IMR-90 (cell line): ENCODE data around the gene PLAAT3. TPM values are rescaled to one million over a fixed set of nuclear protein-coding genes. Genes with fewer than 3 reads are reported as not detected.

Experiments
- ATAC-seq: fragments of 200-7000 bp; cut with Tn5 transposase; 2 replicates; pipeline ENCODE4 v1.9.1; 2020; ENCODE audit warnings: low read depth, mild to moderate bottlenecking, moderate library complexity
- BruUV-seq: library from RNA; stranded (reverse); fragments of 400-500 nt; replicated peaks from 2 replicates; lab custom pipeline; 2021; lab: Mats Ljungman, UMichigan
- CTCF ChIA-PET: fragments of 300-600 bp; formaldehyde crosslinking; extraction: SDS; loops from one replicate; lab custom pipeline; 2021; ENCODE audit warnings: antibody characterized with exemption; lab: Yijun Ruan, JAX
- POLR2A ChIA-PET: fragments of 300-600 bp; sonication (Branson Sonifier 250); formaldehyde crosslinking; loops from one replicate; lab custom pipeline; 2022; ENCODE audit warnings: antibody characterized with exemption; ENCODE audit not compliant: unreplicated experiment; lab: Charles Lee
- DNase-seq: peaks from one replicate; pipeline ENCODE4 v3.0.0; 2013
- H2AFZ ChIP-seq: replicated peaks from 2 replicates; pipeline ENCODE3; 2013; ENCODE audit warnings: low read length, mild to moderate bottlenecking; ENCODE audit not compliant: poor library complexity
- H2AK5ac ChIP-seq: 2 replicates; pipeline ENCODE4 v1.6.1; 2013; ENCODE audit warnings: low read depth, low read length, inconsistent platforms
- H2AK9ac ChIP-seq: replicated peaks from 2 replicates; pipeline ENCODE3; 2013; ENCODE audit warnings: mild to moderate bottlenecking, low read depth, low read length, moderate library complexity; ENCODE audit not compliant: poor library complexity
- H2BK120ac ChIP-seq: 2 replicates; pipeline ENCODE4 v1.6.1; 2013; ENCODE audit warnings: low read depth, low read length, inconsistent platforms
- H2BK15ac ChIP-seq: 3 replicates; pipeline ENCODE4 v1.6.1; 2013; ENCODE audit warnings: low read depth, low read length, inconsistent platforms
- H2BK20ac ChIP-seq: 2 replicates; pipeline ENCODE4 v1.6.1; 2013; ENCODE audit warnings: low read depth, mild to moderate bottlenecking, inconsistent platforms, low read length, moderate library complexity
- H2BK5ac ChIP-seq: 2 replicates; pipeline ENCODE4 v1.6.1; 2013; ENCODE audit warnings: mild to moderate bottlenecking, low read depth, low read length, inconsistent platforms; ENCODE audit not compliant: poor library complexity, severe bottlenecking
- H3K14ac ChIP-seq: replicated peaks from 2 replicates; pipeline ENCODE4 v1.6.1; 2013; ENCODE audit warnings: low read depth, low read length, inconsistent platforms
- H3K18ac ChIP-seq: 2 replicates; pipeline ENCODE4 v1.6.1; 2013; ENCODE audit warnings: low read depth, low read length, control low read depth
- H3K23ac ChIP-seq: 2 replicates; pipeline ENCODE4 v1.6.1; 2013; ENCODE audit warnings: low read depth, low read length, inconsistent platforms
- H3K27ac ChIP-seq: 2 replicates; pipeline ENCODE4 v1.5.1; 2013; ENCODE audit warnings: mild to moderate bottlenecking, control low read depth, low read length; ENCODE audit not compliant: insufficient read depth
- H3K27me3 ChIP-seq: 2 replicates; pipeline ENCODE4 v1.6.1; 2013; ENCODE audit warnings: low read length; ENCODE audit not compliant: control insufficient read depth, insufficient read depth
- H3K36me3 ChIP-seq: 2 replicates; pipeline ENCODE4 v1.6.1; 2013; ENCODE audit warnings: low read length, mixed read lengths; ENCODE audit not compliant: control insufficient read depth, insufficient read depth
- H3K4ac ChIP-seq: 2 replicates; pipeline ENCODE4 v1.6.1; 2013; ENCODE audit warnings: low read depth, low read length, inconsistent platforms
- H3K4me1 ChIP-seq: 2 replicates; pipeline ENCODE4 v1.6.1; 2013; ENCODE audit warnings: low read length, mixed read lengths; ENCODE audit not compliant: control insufficient read depth, insufficient read depth
- H3K4me2 ChIP-seq: 2 replicates; pipeline ENCODE4 v1.6.1; 2013; ENCODE audit warnings: low read depth, mild to moderate bottlenecking, control low read depth, low read length, moderate library complexity
- H3K4me3 ChIP-seq: 2 replicates; pipeline ENCODE4 v1.5.1; 2013; ENCODE audit warnings: low read depth, mild to moderate bottlenecking, control low read depth, low read length, moderate library complexity; ENCODE audit not compliant: insufficient read depth
- H3K56ac ChIP-seq: 2 replicates; pipeline ENCODE4 v1.6.1; 2013; ENCODE audit warnings: low read length, inconsistent platforms; ENCODE audit not compliant: insufficient read depth; ENCODE audit errors: extremely low read depth
- H3K79me1 ChIP-seq, 2 experiments: 2 replicates each; pipeline ENCODE4 v1.6.1; 2013; ENCODE audit warnings: low read length in 2 of 2, inconsistent platforms in 1 of 2, low read depth in 1 of 2
- H3K9ac ChIP-seq: 2 replicates; pipeline ENCODE4 v1.6.1; 2013; ENCODE audit warnings: low read depth, low read length, control low read depth
- H3K9me1 ChIP-seq: 2 replicates; pipeline ENCODE4 v1.6.1; 2013; ENCODE audit warnings: low read length, inconsistent platforms; ENCODE audit not compliant: insufficient read depth
- H3K9me3 ChIP-seq: 2 replicates; pipeline ENCODE4 v1.6.1; 2013; ENCODE audit warnings: low read length; ENCODE audit not compliant: control insufficient read depth, insufficient read depth
- H4K20me1 ChIP-seq: 2 replicates; pipeline ENCODE4 v1.6.1; 2013; ENCODE audit warnings: low read length, inconsistent platforms; ENCODE audit not compliant: insufficient read depth
- H4K5ac ChIP-seq: 2 replicates; pipeline ENCODE4 v1.6.1; 2013; ENCODE audit warnings: mild to moderate bottlenecking, low read depth, low read length, control low read depth
- H4K8ac ChIP-seq, 2 experiments: 2 replicates each; pipeline ENCODE4 v1.6.1; 2013; ENCODE audit warnings: low read depth in 2 of 2, low read length in 2 of 2, control low read depth in 1 of 2, inconsistent platforms in 1 of 2
- H4K91ac ChIP-seq: 2 replicates; pipeline ENCODE4 v1.6.1; 2013; ENCODE audit warnings: low read depth, low read length, inconsistent platforms; ENCODE audit not compliant: insufficient read depth
- BHLHE40 ChIP-seq: fragments of 150-350 bp; IDR thresholded peaks from 2 replicates; pipeline ENCODE4 v1.6.1; 2016; ENCODE audit warnings: mild to moderate bottlenecking, low read depth, low read length
- CEBPB ChIP-seq: IDR thresholded peaks from 2 replicates; pipeline ENCODE4 v1.6.1; 2012; ENCODE audit warnings: low read depth, low read length, improper control_type of control experiment
- CHD1 ChIP-seq: IDR thresholded peaks from 2 replicates; pipeline ENCODE4 v1.6.1; 2012; ENCODE audit warnings: low read depth, low read length, improper control_type of control experiment
- FOS ChIP-seq: fragments of 150-350 bp; IDR thresholded peaks from 2 replicates; pipeline ENCODE4 v1.6.1; 2016; ENCODE audit warnings: low read depth, low read length
- MAFK ChIP-seq: IDR thresholded peaks from 2 replicates; pipeline ENCODE4 v1.6.1; 2012; ENCODE audit warnings: low read depth, low read length, improper control_type of control experiment
- MAZ ChIP-seq: IDR thresholded peaks from 2 replicates; pipeline ENCODE4 v1.6.1; 2012; ENCODE audit warnings: low read depth, mild to moderate bottlenecking, low read length, improper control_type of control experiment, moderate library complexity, borderline replicate concordance
- MXI1 ChIP-seq: IDR thresholded peaks from 2 replicates; pipeline ENCODE4 v1.6.1; 2012; ENCODE audit warnings: low read depth, mild to moderate bottlenecking, low read length, moderate library complexity, borderline replicate concordance
- NFE2L2 ChIP-seq: fragments of 150-350 bp; IDR thresholded peaks from 2 replicates; pipeline ENCODE4 v1.6.1; 2016; ENCODE audit warnings: low read depth, mild to moderate bottlenecking, low read length
- POLR2A ChIP-seq: IDR thresholded peaks from 2 replicates; pipeline ENCODE4 v1.6.1; 2012; ENCODE audit warnings: mild to moderate bottlenecking, low read depth, low read length
- RAD21 ChIP-seq: IDR thresholded peaks from 2 replicates; pipeline ENCODE4 v1.6.1; 2012; ENCODE audit warnings: low read length, improper control_type of control experiment
- RCOR1 ChIP-seq: IDR thresholded peaks from 2 replicates; pipeline ENCODE4 v1.6.1; 2012; ENCODE audit warnings: mild to moderate bottlenecking, low read length, improper control_type of control experiment; ENCODE audit not compliant: insufficient replicate concordance
- RFX5 ChIP-seq: IDR thresholded peaks from 2 replicates; pipeline ENCODE4 v1.8.0; 2012; ENCODE audit warnings: low read depth, mild to moderate bottlenecking, low read length, moderate library complexity
- SMC3 ChIP-seq: fragments of 150-350 bp; IDR thresholded peaks from 2 replicates; pipeline ENCODE4 v1.6.1; 2016; ENCODE audit warnings: low read depth, mild to moderate bottlenecking, antibody characterized with exemption, low read length, moderate library complexity
- WGBS, 2 experiments: methylation state at CpG; one replicate each; pipeline versions ENCODE4 v1.1.5 to v1.1.7; 2013; ENCODE audit warnings: missing lambda C conversion rate in 2 of 2; ENCODE audit not compliant: insufficient read length in 1 of 2; ENCODE audit errors: extremely low coverage in 2 of 2; 5-methylcytosine and 5-hydroxymethylcytosine counted together
- dilution Hi-C: fragments of 300-500 bp; cut with HindIII; formaldehyde crosslinking; loops from one replicate; pipeline ENCODE4 v1.14.3; 2018; ENCODE audit warnings: low sequenced_read_pairs; ENCODE audit not compliant: unreplicated experiment
- in situ Hi-C: fragments of 300-500 bp; cut with MboI; formaldehyde crosslinking; loops from 3 replicates; pipeline ENCODE4 v1.14.3; 2019; ENCODE audit warnings: low sequenced_read_pairs, inconsistent platforms, mixed read lengths
- intact Hi-C: fragments of 100-400 bp; cut with micrococcal nuclease; formaldehyde crosslinking; loops from 2 replicates; pipeline ENCODE4 v1.10.0; 2022
- polyA plus RNA-seq, 3 experiments: library from polyadenylated mRNA; depleted of rRNA; stranded (reverse); fragments of >200 nt; gene quantifications; 2 replicates each; pipeline ENCODE4 v1.2.3, GENCODE V29; 2012; ENCODE audit warnings: low replicate concordance in 1 of 3
- total RNA-seq: library from RNA; depleted of rRNA; stranded (reverse); fragments of >200 nt; gene quantifications from 2 replicates; pipeline ENCODE4 v1.2.3, GENCODE V29; 2012
- TF ChIP-seq, protein P1 (sequence below): conservative IDR thresholded peaks from 2 replicates; pipeline ENCODE4 v1.5.1; 2012; ENCODE audit warnings: mild to moderate bottlenecking, low read depth, low read length, improper control_type of control experiment
- TF ChIP-seq, protein P2 (sequence below): fragments of 150-350 bp; IDR thresholded peaks from 2 replicates; pipeline ENCODE4 v1.6.1; 2017; ENCODE audit warnings: mild to moderate bottlenecking, antibody characterized with exemption, low read length, low read depth
- TF ChIP-seq, protein P3 (sequence below): fragments of 150-350 bp; IDR thresholded peaks from 2 replicates; pipeline ENCODE4 v1.6.1; 2016; ENCODE audit warnings: low read depth, mild to moderate bottlenecking, low read length, moderate library complexity, borderline replicate concordance

PLAAT3 gene
- total and polyA plus RNA-seq, 2 of the 4 experiments (the other 2 are of a cell fraction): 3.2 to 3.9 TPM

DNA sequence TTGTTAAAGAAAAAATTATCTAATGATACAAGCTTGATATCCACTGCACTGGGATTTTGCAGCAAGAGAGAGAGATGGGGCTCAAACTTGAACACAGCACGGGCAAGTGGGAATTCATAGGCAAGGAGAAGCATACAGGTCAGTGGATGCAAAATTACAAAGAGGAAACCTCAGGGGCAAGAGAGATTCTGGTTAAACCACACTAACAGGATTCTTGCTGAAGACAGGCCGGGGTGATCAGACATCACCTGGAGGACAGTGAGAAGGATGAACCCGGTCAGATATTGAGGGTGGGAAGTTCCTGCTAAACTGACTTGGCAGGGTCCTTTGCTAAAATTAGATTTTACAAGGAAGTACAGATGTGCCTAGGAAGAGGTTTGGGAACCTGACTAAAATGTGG lies 80.2 kb downstream of the PLAAT3 start:
- H2AK5ac ChIP-seq: no peak overlapping the region
- no peak overlapping the region for H2BK5ac ChIP-seq
- H4K20me1 ChIP-seq: no peaks in the 10 kb centered on the region
- H3K9me1 ChIP-seq: no peaks in the 10 kb centered on the region
- H3K56ac ChIP-seq: no peak overlapping the region
- no peak overlapping the region for H4K91ac ChIP-seq
- H3K23ac ChIP-seq: no peak overlapping the region
- ChIA-PET POLR2A (no interaction called here), CTCF (no interaction called here)
- no peak overlapping the region for H2BK15ac ChIP-seq
- 80% methylated on average over 1 of the region's 3 CpGs; no CpG with 5 or more reads in 1 of the 2 experiments for WGBS, 2 experiments
- no peak overlapping the region for H3K14ac ChIP-seq
- no peaks in the 10 kb centered on the region for H3K36me3 ChIP-seq
- intact Hi-C loops (no loop called here), dilution Hi-C loops (no loop called here), in situ Hi-C loops (no loop called here)
- H2BK20ac ChIP-seq: no peak overlapping the region
- BruUV-seq: no TSS peak
- no peak overlapping the region for H2AK9ac ChIP-seq
- peaks cover 11% of the 10 kb centered on the region; the same call in 1 of the 2 replicates for H3K4me1 ChIP-seq
- ATAC-seq: no peak
- no peak overlapping the region for H3K27ac ChIP-seq
- H3K9me3 ChIP-seq: no peaks in the 10 kb centered on the region
- peaks cover 2% of the 10 kb centered on the region for H3K27me3 ChIP-seq
- no peak overlapping the region for H2BK120ac ChIP-seq
- no peak overlapping the region for H3K4me2 ChIP-seq
- TF ChIP-seq POLR2A (no peak), CHD1 (no peak), NFE2L2 (no peak), CEBPB (no peak), BHLHE40 (no peak), SMC3 (no peak), MAFK (no peak), RCOR1 (no peak), MAZ (no peak), FOS (no peak), RAD21 (no peak), MXI1 (no peak), RFX5 (no peak)
- TF ChIP-seq, protein P1, sequence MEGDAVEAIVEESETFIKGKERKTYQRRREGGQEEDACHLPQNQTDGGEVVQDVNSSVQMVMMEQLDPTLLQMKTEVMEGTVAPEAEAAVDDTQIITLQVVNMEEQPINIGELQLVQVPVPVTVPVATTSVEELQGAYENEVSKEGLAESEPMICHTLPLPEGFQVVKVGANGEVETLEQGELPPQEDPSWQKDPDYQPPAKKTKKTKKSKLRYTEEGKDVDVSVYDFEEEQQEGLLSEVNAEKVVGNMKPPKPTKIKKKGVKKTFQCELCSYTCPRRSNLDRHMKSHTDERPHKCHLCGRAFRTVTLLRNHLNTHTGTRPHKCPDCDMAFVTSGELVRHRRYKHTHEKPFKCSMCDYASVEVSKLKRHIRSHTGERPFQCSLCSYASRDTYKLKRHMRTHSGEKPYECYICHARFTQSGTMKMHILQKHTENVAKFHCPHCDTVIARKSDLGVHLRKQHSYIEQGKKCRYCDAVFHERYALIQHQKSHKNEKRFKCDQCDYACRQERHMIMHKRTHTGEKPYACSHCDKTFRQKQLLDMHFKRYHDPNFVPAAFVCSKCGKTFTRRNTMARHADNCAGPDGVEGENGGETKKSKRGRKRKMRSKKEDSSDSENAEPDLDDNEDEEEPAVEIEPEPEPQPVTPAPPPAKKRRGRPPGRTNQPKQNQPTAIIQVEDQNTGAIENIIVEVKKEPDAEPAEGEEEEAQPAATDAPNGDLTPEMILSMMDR: no peak
- TF ChIP-seq, protein P2, sequence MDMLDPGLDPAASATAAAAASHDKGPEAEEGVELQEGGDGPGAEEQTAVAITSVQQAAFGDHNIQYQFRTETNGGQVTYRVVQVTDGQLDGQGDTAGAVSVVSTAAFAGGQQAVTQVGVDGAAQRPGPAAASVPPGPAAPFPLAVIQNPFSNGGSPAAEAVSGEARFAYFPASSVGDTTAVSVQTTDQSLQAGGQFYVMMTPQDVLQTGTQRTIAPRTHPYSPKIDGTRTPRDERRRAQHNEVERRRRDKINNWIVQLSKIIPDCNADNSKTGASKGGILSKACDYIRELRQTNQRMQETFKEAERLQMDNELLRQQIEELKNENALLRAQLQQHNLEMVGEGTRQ: no peak
- TF ChIP-seq, protein P3, sequence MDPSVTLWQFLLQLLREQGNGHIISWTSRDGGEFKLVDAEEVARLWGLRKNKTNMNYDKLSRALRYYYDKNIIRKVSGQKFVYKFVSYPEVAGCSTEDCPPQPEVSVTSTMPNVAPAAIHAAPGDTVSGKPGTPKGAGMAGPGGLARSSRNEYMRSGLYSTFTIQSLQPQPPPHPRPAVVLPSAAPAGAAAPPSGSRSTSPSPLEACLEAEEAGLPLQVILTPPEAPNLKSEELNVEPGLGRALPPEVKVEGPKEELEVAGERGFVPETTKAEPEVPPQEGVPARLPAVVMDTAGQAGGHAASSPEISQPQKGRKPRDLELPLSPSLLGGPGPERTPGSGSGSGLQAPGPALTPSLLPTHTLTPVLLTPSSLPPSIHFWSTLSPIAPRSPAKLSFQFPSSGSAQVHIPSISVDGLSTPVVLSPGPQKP: no peak
- no peak overlapping the region for H3K4ac ChIP-seq
- no peak for DNase-seq
- H3K9ac ChIP-seq: no peak overlapping the region
- H3K4me3 ChIP-seq: no peak overlapping the region
- H4K8ac ChIP-seq: no peak overlapping the region
- no peaks in the 10 kb centered on the region for H3K79me1 ChIP-seq
- no peak overlapping the region for H3K18ac ChIP-seq
- H2AFZ ChIP-seq: no peak overlapping the region
- H4K5ac ChIP-seq: no peak overlapping the region
